Suprapubic skin (tissue), 3 donors: ENCODE results near the gene CSNK1G1.

Experiments
- CTCF ChIP-seq, 2 donors: fragments of 200-600 bp in 1 of 2; fragments of 450-650 bp in 1 of 2; sonication (generic) in 1 of 2; IDR thresholded peaks; one replicate each; pipeline ENCODE4 v1.5.1; 2016 to 2019; ENCODE audit warnings: antibody characterized with exemption in 2 of 2, mild to moderate bottlenecking in 1 of 2, moderate library complexity in 1 of 2
- POLR2A ChIP-seq, 2 donors: fragments of 450-650 bp; IDR thresholded peaks; one replicate each; pipeline ENCODE4 v1.6.1; 2017; ENCODE audit warnings: antibody characterized with exemption in 2 of 2, mild to moderate bottlenecking in 2 of 2, moderate library complexity in 2 of 2

DNA sequence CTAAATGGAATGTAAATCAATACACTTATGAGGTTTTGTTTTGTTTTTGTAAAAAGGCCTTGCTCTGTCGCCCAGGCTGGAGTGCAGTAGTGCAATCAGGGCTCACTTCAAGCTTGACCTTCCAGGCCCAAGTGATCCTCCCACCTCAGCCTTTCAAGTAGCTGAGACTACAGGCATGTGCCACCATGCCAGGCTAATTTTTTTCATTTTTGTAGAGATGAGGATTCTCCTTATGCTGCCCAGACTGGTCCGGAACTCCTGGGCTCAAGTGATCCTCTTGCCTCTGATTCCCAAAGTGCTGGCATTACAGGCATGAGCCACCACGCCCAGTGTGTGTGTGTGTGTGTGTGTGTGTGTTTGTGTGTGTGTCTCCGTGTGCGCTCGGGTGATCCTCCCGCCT lies 30.3 kb upstream of the CSNK1G1 start:
- no peak for TF ChIP-seq POLR2A (IDR thresholded peaks at IDR 0.05)
- no peak for TF ChIP-seq CTCF (IDR thresholded peaks at IDR 0.05)
